RCC 7860 (cell line): ENCODE measurements around the gene SLC2A14.
A peak's percentile ranks its signal among the peaks of the same experiment; 100 is the strongest.
"Not testable (repeated sequence)": the region's sequence is repeated elsewhere in the genome, so short reads cannot be mapped to it uniquely, and the experiment has no call there.

Experiments used
- DNase-seq: peaks from one replicate; pipeline ENCODE4 v3.0.0-alpha.2; 2015; ENCODE audit warnings: low spot score
- FAIRE-seq: peaks from 2 replicates; lab custom pipeline; 2012; peaks lifted over from hg19 to GRCh38; lab: Jason Lieb, UNC

Gene SLC2A14

DNA sequence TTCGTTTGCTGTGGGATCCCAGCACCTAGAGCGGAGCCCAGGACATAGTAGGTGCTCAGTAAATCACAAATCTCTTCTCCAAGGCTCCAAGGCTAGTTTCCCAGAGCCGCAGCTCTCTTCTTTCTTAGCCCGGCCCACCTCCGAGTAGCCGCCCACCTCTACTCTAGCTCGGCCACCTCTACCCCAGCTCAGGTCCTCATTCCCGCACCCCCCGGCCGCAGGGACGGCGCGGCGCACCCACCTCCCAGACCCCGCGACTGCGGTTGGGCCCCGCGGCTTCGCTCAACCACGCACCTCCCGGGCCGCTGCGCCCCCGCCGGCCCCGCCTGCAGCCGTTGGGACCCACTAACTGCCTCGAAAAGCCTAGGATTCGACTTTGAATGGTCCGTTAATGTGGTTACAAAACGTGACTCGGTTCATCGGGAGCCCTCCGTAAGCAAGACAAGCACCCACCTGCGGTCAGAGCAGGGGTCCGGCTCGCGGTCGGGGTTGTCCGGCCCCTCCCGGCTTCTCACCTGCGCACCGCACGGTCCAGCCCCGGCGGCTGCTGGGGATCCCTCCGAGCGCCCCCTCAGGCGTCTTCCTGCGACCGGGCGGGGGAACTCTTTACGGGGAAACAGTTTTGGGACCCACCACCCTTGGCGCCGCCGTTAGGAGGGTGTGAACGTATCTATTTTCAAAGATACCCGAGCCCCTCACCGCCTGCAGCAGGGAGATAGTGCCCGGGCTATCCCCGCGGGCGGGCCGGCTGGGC is at the start of gene SLC2A14:
TSS of gene SLC2A14 (minus strand) at position 350 of the 754 bp plus-strand sequence. CDS start 3,035 bp downstream, outside the sequence.
- no peak for FAIRE-seq
- DNase-seq: no peak

DNA sequence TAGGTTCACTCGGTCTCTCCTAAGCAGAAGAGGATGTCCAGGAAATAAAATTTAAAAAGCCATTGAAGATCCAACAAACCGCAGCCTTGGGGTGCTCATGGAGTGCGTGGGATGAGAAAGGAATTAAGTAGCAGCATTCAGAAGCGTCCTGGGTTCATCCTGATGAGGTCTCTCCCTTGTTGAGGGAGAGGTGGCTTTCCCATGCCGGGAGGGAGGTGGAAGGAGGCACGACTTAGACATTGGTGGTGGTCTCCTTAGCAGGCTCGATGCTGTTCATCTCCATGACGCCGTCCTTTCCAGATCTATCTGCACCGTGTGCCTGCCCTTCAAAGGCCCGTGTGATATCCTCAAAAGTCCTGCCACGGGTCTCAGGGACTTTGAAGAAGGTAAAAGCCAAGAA is 48.5 kb upstream of the SLC2A14 start:
- FAIRE-seq, DNase-seq: not testable (repeated sequence)

GRCh38 chr12:7918268-7918590 is 45.5 kb upstream of the SLC2A14 start:
- not testable (repeated sequence) for DNase-seq, FAIRE-seq

DNA sequence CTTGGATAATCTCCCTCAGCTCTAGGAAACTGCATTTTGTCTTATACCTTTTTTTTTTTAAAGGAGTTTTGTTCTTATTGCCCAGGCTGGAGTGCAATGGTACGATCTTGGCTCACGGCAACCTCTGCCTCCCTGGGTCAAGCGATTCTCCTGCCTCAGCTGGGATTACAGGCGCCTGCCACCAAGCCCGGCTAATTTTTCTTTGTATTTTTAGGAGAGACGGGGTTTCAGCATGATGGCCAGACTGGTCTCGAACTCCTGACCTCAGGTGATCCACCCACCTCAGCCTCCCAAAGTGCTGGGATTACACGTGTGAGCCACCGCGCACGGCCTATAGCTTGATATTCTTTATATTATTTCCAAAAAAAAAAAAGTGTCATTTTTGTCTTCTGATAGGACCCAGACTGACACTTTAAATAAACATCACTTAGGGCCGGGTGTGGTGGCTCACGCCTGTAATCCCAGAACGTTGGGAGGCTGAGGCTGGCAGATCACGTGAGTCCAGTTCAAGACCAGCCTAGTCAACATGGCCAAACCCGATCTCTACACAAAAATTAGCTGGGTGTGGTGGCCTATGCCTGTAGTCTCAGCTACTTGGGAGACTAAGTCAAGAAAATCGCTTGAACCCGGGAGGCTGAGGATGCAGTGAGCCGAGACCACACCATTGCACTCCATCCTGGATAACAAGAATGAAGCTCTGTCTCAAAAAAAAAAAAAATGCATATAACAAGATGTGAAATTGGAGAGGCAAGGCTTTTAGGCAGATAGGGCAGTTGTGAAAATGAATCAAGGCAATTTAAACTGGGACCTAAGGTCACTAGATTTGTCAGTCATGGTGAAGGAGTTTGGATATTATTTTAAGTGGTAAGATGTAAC is 44.9 kb upstream of the SLC2A14 start:
- FAIRE-seq (no peak), DNase-seq (no peak)

GRCh38 chr12:7916936-7917335 is 44.2 kb upstream of the SLC2A14 start:
- DNase-seq (no peak), FAIRE-seq (no peak)

- FAIRE-seq (no peak), DNase-seq (no peak)
Measured at GRCh38 chr12:7915661-7916403, 43.1 kb upstream of the SLC2A14 start.

- not testable (repeated sequence) for FAIRE-seq, DNase-seq
Measured at GRCh38 chr12:7910106-7910505, 37.4 kb upstream of the SLC2A14 start.

DNA sequence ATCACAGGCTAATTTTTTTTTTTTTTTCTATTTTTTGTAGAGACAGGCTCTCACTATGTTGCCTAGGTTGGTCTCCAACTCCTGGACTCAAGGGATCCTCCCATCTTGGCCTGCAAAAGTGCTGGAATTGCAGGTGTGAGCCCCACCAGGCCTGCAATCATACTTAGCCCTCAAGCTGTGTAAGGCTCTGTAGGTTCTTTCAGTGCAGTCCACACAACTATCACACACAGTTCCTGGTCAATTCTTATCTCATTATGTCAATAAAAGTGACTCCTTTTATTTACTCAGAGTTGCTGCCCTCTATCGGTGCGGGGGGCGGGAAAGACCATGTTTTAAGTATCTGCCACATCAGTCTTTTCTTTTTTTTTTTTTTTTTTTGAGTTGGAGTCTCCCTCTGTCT is 34.3 kb upstream of the SLC2A14 start:
- DNase-seq (peak; percentile 46), FAIRE-seq (no peak)

GRCh38 chr12:7906303-7906702 is 33.6 kb upstream of the SLC2A14 start:
- DNase-seq, FAIRE-seq: not testable (repeated sequence)

DNA sequence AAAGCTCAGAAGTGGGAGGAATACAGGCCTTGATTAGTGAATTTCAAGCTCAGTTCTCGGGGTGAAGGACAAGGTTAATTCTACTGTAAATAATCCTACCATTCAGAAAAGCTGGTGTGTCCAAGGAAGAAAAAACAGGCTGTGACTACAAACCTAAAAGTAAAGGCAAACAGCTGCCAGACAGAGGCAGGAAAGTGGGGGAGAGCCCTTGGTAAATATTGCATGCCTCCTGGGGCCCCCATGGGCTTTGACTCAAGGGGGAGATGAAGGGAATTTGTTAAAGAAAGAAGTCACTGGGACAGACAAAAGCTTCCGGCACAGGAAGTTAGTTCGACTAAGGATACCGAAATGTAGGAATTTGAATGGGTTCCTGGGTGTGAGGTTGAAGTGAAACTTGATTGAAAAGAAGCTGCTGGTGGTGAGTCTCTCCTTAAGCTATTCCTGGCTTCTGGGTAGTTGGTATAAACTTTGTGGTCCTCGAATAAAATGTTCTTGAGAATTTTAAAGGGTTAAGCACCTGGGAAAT is 32.9 kb upstream of the SLC2A14 start:
- DNase-seq, FAIRE-seq: not testable (repeated sequence)

GRCh38 chr12:7905071-7905470 is 32.4 kb upstream of the SLC2A14 start:
- DNase-seq (no peak), FAIRE-seq (no peak)

DNA sequence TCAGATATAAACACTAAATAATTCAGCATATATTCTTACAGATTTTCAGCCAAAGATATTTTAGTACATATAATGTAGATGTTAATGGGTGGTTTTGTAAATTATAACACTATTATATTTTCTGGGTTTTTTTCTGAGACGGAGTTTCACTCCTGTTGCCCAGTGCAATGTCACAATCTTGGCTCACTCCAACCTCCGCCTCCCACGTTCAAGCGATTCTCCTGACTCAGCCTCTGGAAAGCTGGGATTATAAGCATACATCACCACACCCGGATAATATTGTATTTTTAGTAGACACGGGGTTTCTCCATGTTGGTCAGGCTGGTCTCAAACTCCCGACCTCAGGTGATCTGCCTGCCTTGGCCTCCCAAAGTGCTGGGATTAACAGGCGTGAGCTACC is 29.7 kb upstream of the SLC2A14 start:
- not testable (repeated sequence) for DNase-seq, FAIRE-seq

DNA sequence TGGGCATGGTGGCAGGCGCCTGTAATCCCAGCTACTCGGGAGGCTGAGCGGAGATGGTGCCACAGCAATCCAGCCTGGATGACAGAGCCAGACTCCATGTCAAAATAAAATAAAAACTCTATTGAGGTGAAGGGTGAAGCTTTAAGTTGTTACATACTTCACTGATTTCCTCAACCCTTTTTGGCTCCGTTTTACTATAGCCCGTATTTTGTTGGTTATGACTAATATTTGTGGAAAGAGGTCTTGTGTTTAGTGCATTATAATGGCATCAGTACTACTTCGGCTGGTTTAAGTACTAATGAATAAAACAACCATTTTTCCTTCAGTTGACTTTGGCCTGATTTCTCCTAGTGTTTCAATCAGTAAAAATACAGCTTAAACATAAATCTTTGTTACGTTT is 27.0 kb upstream of the SLC2A14 start:
- no peak for FAIRE-seq
- DNase-seq: no peak

GRCh38 chr12:7896726-7897125 is 24.0 kb upstream of the SLC2A14 start:
- not testable (repeated sequence) for DNase-seq, FAIRE-seq

DNA sequence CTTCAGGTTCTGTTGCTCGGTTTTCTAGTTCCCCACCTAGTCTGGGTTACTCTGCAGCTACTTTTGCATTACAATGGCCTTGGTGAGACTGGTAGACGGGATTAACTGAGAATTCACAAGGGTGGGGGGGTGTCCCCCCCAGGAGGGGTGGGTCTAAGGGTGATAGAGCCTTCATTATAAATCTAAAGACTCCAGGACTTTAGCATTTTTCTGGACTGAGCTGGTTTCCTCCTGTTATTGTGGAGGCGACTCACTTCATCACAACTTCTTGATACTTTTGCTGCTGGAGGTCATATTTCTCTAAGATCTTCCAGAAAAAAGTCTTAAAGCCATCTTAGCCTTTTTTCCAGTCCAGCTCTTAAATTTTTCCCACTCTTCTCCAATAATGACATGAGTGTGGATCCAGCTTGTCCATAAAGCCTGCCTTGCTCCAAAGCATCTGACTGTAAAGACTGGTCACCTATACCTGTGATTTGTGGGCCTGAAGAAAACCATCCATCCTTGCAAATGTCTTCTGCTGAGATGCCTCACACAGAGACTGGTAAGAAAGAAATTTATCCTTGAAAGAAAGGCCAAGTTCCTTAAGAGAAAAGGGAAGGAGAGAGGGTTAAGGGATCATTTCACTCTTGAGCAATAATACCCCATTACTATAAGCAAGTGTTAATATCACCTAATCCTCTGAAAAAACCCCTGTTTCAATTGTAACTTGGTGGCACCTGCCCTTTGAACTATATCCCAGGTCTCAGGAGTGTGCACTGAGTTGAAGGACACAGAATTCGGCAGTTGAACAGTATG is 19.7 kb upstream of the SLC2A14 start:
- DNase-seq (no peak), FAIRE-seq (no peak)

DNA sequence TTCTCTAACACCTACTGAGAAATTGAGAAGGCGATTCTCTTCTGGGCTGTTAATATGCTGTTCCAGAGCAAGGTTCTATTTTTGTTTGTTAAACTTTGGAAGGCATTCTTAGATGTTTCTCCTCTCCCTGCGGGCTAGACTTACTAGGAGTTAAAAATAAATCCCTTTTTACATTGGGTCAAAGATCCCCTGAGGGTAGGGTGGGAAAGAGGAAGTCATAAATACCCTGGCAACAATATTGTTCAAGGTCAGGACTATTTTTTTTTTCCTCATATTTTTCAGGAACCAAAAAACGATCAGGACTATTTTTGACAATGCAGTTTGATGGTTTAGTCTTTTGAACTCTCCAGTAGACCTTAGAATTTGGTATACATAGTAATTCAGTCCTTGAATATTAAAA is 12.0 kb upstream of the SLC2A14 start:
- no peak for FAIRE-seq

GRCh38 chr12:7881736-7882120 is 9.0 kb upstream of the SLC2A14 start:
- FAIRE-seq, DNase-seq: not testable (repeated sequence)

More for the DNA sequence above, 12.0 kb upstream of the SLC2A14 start:
- DNase-seq: no peak

DNA sequence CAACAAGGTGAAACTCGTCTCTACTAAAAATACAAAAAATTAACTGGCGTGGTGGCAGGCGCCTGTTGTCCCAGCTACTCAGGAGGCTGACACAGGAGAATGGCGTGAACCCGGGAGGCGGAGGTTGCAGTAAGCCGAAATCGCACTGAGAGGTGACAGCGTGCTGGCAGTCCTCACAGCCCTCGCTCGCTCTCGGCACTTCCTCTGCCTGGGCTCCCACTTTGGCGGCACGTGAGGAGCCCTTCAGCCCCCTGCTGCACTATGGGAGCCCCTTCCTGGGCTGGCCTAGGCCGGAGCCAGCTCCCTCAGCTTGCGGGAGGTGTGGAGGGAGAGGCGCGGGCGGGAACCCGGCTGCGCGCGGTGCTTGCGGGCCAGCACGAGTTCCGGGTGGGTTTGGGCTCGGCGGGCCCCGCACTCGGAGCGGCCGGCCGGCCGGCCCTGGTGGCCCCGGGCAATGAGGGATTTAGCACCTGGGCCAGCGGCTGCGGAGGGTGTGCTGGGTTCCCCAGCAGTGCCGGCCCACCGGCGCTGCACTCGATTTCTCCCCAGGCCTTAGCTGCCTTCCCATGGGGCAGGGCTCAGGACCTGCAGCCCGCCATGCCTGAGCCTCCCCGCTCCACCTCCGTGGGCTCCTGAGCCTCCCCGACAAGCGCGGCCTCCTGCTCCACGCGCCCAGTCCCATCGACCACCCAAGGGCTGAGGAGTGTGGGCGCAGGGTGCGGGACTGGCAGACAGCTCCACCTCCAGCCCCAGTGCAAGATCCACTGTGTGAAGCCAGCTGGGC is 8.4 kb upstream of the SLC2A14 start:
- not testable (repeated sequence) for DNase-seq, FAIRE-seq

GRCh38 chr12:7879246-7879645 is 6.5 kb upstream of the SLC2A14 start:
- no peak for DNase-seq
- no peak for FAIRE-seq
